Right atrium auricular region (tissue), 2 donors: ENCODE measurements around the gene KIF16B. TPM values are rescaled to one million over a fixed set of nuclear protein-coding genes. Genes with fewer than 3 reads are reported as not detected.

Experiments used
- DNase-seq: peaks from one replicate; pipeline ENCODE4 v3.0.0-alpha.2; 2019; ENCODE audit warnings: low spot score
- H3K27ac ChIP-seq, 2 donors: fragments of 200-600 bp; sonication (generic); 1 replicate in 1 of 2; 2 replicates in 1 of 2; pipeline ENCODE4 v1.5.1; 2016 to 2019
- H3K27me3 ChIP-seq, 2 donors: fragments of 200-600 bp; sonication (generic); one replicate each; pipeline versions ENCODE4 v1.5.1 to v1.6.0; 2017 to 2019
- H3K36me3 ChIP-seq: fragments of 200-600 bp; sonication (generic); one replicate; pipeline ENCODE4 v1.5.1; 2016
- H3K4me1 ChIP-seq, 2 donors: fragments of 200-600 bp; sonication (generic); one replicate each; pipeline versions ENCODE4 v1.5.1 to v1.6.0; 2017 to 2019
- H3K4me3 ChIP-seq, 2 donors: fragments of 200-600 bp; sonication (generic); 1 replicate in 1 of 2; 2 replicates in 1 of 2; pipeline ENCODE4 v1.5.1; 2017 to 2019; ENCODE audit warnings: mild to moderate bottlenecking in 1 of 2, moderate library complexity in 1 of 2
- H3K9me3 ChIP-seq, 2 donors: fragments of 200-600 bp; sonication (generic); one replicate each; pipeline ENCODE4 v1.5.1; 2019
- CTCF ChIP-seq, 2 donors: fragments of 200-600 bp; sonication (generic); IDR thresholded peaks; one replicate each; pipeline ENCODE4 v1.5.1; 2019; ENCODE audit warnings: antibody characterized with exemption in 2 of 2
- total RNA-seq, 2 donors: library from RNA; depleted of rRNA; stranded (reverse); fragments of >200 nt; gene quantifications; one replicate each; pipeline ENCODE4 v1.1.0, GENCODE V29; 2016

Gene KIF16B
- total RNA-seq, 2 donors from 2014 or later = 11.2 to 23.0 TPM

GRCh38 chr20:16367948-16368560 lies 205.2 kb downstream of the KIF16B start:
- Histone ChIP-seq H3K9me3 (no peaks in the 10 kb centered on the region), H3K36me3 (peaks cover 25% of the 10 kb centered on the region), H3K27ac (no peak overlapping the region), H3K4me3 (no peak overlapping the region), H3K4me1 (no peaks in the 10 kb centered on the region), H3K27me3 (no peaks in the 10 kb centered on the region)
- no peak for TF ChIP-seq CTCF (IDR thresholded peaks at IDR 0.05)
- no peak for DNase-seq

GRCh38 chr20:16366529-16366928 lies 206.7 kb downstream of the KIF16B start:
- no peak for DNase-seq
- peaks cover 23% of the 10 kb centered on the region for H3K36me3 ChIP-seq
- TF ChIP-seq CTCF (IDR thresholded peaks at IDR 0.05) = no peak
- no peak overlapping the region for H3K27ac ChIP-seq
- no peaks in the 10 kb centered on the region for H3K4me1 ChIP-seq
- no peak overlapping the region for H3K4me3 ChIP-seq
- no peaks in the 10 kb centered on the region for H3K9me3 ChIP-seq
- no peaks in the 10 kb centered on the region for H3K27me3 ChIP-seq

- Histone ChIP-seq H3K27me3 (no peaks in the 10 kb centered on the region), H3K4me1 (no peaks in the 10 kb centered on the region), H3K4me3 (no peak overlapping the region), H3K36me3 (peaks cover 20% of the 10 kb centered on the region), H3K27ac (no peak overlapping the region), H3K9me3 (no peaks in the 10 kb centered on the region)
- no peak for TF ChIP-seq CTCF (IDR thresholded peaks at IDR 0.05)
- DNase-seq = no peak
These were observed 208.9 kb downstream of the KIF16B start for GRCh38 chr20:16364320-16364687.

GRCh38 chr20:16363506-16364319 lies 209.5 kb downstream of the KIF16B start:
- no peaks in the 10 kb centered on the region for H3K9me3 ChIP-seq
- no peaks in the 10 kb centered on the region for H3K27me3 ChIP-seq
- TF ChIP-seq CTCF (IDR thresholded peaks at IDR 0.05) = no peak
- H3K4me1 ChIP-seq = no peaks in the 10 kb centered on the region
- DNase-seq = no peak
- peaks cover 18% of the 10 kb centered on the region for H3K36me3 ChIP-seq
- no peak overlapping the region for H3K27ac ChIP-seq
- H3K4me3 ChIP-seq = no peak overlapping the region

- TF ChIP-seq CTCF (IDR thresholded peaks at IDR 0.05) = no peak
- Histone ChIP-seq H3K4me1 (no peaks in the 10 kb centered on the region), H3K9me3 (no peaks in the 10 kb centered on the region), H3K27me3 (no peaks in the 10 kb centered on the region), H3K36me3 (peaks cover 7% of the 10 kb centered on the region), H3K27ac (no peak overlapping the region), H3K4me3 (no peak overlapping the region)
- no peak for DNase-seq
These were observed 210.6 kb downstream of the KIF16B start for GRCh38 chr20:16362642-16363041.
